GM18867 (cell line): ENCODE results near the gene STX8.

Experiments
- ATAC-seq: cut with Tn5 transposase; IDR thresholded peaks from one replicate; pipeline ENCODE4 v1.9.1; 2021; ENCODE audit warnings: mild to moderate bottlenecking, moderate library complexity; ENCODE audit not compliant: unreplicated experiment

STX8 gene

DNA sequence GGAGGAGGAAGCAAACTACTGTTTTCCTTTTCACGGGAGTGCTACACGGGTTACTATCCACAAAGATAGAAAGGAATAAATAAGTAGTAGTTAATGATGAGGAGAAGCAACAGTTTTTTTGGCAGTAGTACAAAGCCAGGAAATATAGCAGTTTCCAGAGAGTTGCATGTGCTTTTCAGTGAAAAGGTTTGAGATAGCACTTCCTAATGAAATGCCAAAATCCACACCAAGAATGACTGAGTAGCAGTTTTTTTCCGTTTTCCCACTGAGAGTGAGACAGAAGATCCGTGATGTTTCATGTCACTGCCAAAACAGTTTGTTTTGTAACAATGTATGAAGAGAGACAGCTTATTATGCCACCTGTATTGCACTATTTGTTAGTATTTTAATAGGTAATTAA lies 129.1 kb downstream of the STX8 start:
- no peak for ATAC-seq

DNA sequence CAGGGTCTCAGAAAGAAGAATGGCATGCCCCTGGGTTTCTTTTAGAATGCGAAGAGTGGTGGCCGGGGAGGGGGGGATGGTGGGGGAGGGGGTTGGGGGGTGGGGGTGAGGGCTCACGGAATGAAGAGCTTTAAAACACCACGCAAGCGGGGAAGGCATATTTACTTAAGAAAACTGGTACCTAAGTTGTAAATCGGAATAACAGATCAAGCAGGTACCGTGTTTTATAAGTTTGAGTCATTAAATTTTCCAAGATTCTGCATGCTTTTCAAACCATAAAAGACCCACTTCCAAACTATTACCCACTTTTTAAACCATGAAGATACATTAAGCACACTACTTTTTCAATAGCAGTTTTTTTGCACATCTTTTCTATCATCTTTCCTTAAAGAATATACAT lies 130.2 kb downstream of the STX8 start:
- ATAC-seq = no peak

DNA sequence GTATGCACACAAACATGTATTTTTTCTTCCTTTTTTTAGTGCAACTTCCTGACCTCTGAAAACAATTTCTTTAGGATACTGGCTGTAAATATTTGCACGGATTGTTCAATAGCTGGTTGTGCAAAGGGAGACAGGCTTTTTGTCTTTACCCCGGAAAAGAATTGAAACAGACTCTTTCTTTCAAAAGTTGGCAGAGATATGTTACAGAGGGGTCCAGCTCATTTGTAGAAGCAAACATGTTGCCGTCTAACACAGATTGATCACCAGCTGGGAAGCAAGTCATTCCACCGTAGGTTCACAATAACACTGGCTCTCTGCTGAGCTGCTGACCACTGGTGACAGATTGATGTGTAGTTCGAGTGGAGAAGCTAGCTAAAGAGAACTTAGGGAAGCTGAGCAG lies 130.9 kb downstream of the STX8 start:
- ATAC-seq = no peak

GRCh38 chr17:9443811-9444210 lies 131.8 kb downstream of the STX8 start:
- ATAC-seq = no peak

GRCh38 chr17:9439851-9440250 lies 135.8 kb downstream of the STX8 start:
- no peak for ATAC-seq

DNA sequence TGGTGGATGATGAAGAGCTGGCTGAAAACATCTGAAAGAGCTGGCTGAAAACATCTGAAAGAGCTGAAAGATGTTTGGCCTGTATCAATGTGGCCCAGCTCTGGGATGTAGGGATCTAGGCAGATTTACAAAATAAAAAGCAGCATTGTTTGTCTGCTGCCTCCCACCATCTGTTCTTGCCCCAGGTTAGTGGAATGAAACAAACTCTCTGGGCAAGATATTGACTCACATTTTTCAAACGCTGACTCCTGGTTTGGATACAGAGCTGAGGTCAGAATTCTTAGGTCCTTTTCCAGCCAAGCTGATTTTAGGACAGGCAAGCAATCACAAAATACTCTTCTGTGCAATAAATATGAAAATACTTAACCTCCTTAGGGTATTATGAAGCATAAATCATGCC lies 139.0 kb downstream of the STX8 start:
- ATAC-seq = no peak

- no peak for ATAC-seq
Measured at GRCh38 chr17:9435165-9435564, 140.5 kb downstream of the STX8 start.

- ATAC-seq = no peak
Measured at GRCh38 chr17:9434642-9435057, 141.0 kb downstream of the STX8 start.

DNA sequence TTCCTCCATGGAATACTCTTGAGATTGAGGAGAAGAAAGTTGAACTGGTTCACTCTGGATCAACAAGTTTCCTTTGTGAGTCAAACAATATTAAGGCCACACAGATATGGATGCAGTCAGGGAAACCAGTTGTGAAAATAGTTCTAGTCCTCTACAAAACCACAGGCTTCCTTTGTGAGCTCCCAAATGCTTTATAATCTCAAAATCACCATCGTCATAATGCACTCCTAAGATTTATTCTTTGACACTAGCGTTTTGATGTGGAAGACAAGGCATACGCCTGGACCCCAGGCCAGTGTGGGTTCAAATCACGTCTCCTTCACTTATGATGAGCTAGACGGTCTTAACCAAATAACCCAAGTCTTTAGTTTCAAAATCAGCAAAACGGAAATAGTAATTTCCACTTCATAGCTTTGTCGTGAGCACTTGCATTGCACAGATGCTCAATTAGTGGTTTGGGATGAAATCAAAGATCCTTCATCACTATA lies 142.6 kb downstream of the STX8 start:
- peak; percentile 42 for ATAC-seq

GRCh38 chr17:9432134-9432885 lies 143.3 kb downstream of the STX8 start:
- ATAC-seq = peak; percentile 74

DNA sequence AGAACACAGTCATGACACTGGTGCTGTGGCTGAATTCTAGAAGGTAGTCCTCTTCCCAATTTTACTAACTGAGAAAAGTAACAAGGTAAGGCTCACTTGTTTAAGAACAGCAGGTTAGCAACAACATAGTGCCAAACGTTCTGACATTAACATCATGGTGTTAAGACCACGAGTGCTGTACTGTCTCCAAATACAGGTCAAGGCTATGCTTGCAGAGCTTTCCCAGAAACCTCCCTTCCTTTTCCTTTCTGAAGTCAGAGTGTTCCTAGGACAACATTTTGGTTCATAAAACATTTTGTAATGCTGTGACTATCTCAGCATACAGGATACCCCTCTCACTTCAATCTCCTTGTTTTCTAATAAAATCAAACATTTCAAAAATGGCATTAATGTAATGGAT lies 144.0 kb downstream of the STX8 start:
- no peak for ATAC-seq

DNA sequence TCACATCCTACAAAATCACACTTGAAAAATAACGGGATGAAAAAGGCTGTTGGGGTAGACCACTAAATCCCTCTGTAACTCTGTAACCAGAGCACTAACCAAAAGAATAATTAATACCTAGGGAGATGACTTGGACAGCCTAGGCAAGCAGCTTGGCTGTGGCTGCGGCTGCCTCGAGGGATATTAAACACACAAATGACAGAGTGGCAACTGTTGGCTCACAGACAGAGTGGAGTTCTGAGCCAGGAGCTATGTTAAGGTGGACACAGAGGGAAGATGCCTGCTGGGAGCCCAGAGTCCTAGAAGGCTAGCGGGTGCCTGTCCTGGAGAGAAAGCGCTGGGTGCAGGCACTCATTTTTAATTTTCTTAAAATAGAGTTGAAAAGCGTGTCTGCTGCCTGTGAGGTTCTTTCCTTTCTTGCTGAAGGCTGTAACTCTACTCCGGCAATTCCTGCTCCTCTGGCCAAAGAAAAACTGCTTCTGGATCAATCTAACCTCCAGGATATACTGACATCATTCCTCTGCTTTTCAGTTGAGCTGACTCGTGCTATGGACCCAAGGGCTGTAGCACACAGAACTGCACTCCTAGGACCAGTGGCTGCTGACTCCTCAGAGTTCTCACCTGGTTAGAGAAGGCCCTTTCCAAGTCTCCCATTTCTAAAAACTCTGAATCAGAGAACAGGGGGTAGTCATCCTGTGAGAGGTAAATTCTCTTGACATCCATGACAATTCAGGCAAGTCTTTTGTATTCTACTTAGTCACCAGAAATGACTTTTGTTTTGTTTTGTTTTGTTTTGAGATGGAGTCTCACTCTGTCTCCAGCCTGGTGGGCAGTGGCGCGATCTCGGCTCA lies 147.9 kb downstream of the STX8 start:
- ATAC-seq = no peak

- ATAC-seq = no peak
Measured at GRCh38 chr17:9424071-9424640, 151.5 kb downstream of the STX8 start.

DNA sequence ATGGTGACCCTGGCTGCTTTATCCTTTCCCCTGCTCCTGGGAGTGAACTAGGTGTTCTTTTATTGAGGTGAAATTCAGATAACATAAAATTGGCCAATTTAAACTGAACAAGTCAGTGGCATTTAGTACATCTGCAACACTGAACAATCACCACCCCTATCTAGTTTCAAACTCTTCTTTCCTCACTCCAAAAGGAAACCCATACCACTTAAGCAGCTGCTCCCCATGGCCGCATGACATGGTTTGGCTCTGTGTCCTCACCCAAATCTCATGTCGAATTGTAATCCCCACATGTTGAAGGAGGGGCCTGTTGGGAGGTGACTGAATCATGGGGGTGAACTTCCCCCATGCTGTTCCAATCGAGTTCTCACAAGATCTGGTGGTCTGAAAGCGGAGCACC lies 154.1 kb downstream of the STX8 start:
- no peak for ATAC-seq

- ATAC-seq = no peak
Measured at GRCh38 chr17:9419932-9420453, 155.6 kb downstream of the STX8 start.

DNA sequence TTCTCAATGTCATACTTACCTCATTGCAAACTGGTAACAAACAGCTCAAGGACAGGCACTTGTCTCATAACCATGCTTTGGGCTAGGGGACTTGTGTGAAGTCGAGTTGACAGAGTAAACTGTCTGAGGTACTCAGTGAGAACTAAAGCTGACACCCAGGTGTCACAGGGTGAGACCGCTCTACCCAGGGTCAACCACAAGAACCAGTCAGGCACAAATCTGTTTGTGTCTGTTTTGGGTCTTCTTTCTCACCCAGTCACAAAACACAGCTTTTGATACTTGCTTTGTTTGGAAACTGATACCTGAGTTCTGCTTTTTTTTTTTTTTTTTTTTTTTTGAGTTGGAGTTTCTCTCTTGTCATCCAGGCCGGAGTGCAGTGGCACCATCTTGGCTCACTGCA lies 161.1 kb downstream of the STX8 start:
- peak; percentile 98 for ATAC-seq

GRCh38 chr17:9410737-9411136 lies 164.9 kb downstream of the STX8 start:
- ATAC-seq = no peak

DNA sequence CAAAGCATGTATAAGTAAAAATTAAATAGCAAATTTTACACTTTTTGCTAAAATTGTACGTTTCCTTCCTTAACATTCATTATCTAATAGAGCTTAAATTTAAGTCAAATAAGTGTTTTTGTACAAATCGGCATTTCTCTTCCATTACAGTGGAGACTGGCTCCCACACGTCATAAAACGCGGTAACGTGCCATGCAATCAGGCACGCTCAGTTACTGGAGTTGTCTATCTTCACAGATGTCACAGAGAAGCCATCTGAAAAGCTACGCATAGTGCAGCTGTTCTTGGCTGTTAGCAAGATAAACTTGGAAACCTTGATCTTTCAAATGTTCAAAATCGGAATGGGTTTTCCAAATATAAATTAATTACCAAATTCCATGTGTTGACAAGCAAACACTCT lies 165.3 kb downstream of the STX8 start:
- no peak for ATAC-seq

DNA sequence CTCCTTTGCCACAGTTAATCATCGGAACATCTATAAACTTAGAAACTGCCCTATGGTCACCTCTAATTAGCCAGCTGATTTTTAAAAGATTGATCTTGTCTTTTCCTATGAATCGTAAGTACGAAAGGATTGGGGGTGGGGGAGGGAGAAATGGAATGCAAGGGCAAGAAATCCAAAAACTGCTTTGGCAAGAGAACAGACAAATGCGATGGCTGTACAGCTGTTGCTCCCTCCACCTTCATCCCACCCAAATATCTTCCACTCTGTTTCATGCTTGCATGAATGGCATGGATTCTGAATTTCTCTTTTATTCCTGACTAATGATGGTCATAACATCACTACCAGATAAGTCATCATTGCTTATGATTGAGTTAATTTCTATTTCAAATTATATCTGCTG lies 165.7 kb downstream of the STX8 start:
- no peak for ATAC-seq

DNA sequence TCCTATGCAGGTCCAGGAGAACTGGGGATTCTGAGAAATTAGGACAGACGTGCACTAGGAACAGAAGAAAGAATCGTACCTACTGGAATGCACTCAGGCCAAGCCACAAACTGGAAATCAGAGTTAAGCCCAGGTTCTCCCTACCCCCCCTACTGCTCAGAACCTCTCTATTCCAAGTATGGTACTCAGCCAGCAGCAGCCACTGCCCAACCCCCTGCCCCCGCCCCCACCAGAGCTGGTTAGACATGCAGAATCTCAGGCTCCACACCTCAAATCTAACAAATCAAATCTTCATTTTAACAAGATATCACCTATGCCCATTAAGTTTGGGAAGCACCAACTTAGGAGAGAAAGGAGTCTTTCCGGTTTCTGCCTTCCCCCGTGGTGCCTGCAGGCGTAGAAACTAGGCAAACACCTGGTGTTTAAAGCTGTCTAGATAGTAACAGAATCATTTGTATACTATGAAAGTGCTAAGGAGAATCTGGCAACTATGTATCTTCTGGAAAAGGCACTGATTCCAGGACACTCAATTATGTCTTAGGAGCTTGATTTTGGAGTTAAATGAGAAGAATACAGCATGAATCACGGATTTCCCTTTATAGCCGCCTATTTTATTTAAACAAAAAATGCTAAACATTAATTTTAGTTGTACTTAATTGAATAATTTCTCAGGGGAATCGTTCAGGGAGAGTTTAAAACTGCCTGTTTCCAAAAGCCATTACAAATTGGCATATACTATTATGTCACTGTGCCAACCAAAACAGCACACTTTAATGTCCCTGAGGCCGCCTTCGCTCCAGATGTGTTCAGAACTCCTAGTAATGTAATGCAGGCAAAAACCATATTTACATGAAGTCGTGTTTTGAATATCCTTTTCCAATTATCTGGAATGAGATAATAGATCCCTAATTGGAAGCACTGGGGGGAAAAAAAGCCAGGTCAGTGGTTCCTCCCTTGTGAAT lies 166.5 kb downstream of the STX8 start:
- no peak for ATAC-seq
